ENCODE results near the gene RPS6KA3.

DNA sequence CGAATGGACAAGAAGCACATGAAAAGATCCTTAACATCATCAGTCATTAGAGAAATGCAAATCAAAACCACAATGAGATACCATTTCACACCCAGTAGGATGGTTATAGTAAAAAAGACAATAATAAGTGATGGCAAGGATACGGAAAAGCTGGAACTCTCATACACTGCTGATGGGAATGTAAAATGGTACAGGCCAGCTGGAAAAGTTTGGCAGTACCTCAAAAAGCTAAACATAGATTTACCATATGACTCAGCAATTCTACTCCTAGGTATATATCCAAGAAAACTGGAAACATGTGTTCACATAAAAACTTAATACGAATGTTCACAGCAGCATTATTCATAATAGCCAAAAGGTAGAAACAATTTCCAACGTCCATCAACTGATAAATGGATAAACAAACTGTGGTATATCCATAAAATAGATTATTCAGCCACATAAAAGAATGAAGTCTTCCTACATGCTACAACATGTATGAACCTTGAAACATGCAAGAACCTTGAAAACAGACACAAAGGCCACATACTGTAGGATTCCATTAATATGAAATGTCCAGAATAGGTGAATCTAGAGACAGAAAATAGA lies 11.9 kb downstream of the RPS6KA3 start:
- TF ChIP-seq, protein P1, sequence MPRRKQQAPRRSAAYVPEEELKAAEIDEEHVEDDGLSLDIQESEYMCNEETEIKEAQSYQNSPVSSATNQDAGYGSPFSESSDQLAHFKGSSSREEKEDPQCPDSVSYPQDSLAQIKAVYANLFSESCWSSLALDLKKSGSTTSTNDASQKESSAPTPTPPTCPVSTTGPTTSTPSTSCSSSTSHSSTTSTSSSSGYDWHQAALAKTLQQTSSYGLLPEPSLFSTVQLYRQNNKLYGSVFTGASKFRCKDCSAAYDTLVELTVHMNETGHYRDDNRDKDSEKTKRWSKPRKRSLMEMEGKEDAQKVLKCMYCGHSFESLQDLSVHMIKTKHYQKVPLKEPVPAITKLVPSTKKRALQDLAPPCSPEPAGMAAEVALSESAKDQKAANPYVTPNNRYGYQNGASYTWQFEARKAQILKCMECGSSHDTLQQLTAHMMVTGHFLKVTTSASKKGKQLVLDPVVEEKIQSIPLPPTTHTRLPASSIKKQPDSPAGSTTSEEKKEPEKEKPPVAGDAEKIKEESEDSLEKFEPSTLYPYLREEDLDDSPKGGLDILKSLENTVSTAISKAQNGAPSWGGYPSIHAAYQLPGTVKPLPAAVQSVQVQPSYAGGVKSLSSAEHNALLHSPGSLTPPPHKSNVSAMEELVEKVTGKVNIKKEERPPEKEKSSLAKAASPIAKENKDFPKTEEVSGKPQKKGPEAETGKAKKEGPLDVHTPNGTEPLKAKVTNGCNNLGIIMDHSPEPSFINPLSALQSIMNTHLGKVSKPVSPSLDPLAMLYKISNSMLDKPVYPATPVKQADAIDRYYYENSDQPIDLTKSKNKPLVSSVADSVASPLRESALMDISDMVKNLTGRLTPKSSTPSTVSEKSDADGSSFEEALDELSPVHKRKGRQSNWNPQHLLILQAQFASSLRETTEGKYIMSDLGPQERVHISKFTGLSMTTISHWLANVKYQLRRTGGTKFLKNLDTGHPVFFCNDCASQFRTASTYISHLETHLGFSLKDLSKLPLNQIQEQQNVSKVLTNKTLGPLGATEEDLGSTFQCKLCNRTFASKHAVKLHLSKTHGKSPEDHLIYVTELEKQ (CRISPR knock-in tag; IDR thresholded peaks at IDR 0.05): no peak
- no peak for TF ChIP-seq RBM25 (IDR thresholded peaks at IDR 0.05; ENCODE audit: low read depth, low read length, severe bottlenecking)
- TF ChIP-seq POLR2A (conservative IDR thresholded peaks at IDR 0.05): no peak
- TF ChIP-seq ESRRB (CRISPR knock-in tag; IDR thresholded peaks at IDR 0.05; ENCODE audit: borderline replicate concordance): no peak
- TF ChIP-seq ZNF133 (CRISPR knock-in tag; IDR thresholded peaks at IDR 0.05): no peak
- TF ChIP-seq, protein P2, sequence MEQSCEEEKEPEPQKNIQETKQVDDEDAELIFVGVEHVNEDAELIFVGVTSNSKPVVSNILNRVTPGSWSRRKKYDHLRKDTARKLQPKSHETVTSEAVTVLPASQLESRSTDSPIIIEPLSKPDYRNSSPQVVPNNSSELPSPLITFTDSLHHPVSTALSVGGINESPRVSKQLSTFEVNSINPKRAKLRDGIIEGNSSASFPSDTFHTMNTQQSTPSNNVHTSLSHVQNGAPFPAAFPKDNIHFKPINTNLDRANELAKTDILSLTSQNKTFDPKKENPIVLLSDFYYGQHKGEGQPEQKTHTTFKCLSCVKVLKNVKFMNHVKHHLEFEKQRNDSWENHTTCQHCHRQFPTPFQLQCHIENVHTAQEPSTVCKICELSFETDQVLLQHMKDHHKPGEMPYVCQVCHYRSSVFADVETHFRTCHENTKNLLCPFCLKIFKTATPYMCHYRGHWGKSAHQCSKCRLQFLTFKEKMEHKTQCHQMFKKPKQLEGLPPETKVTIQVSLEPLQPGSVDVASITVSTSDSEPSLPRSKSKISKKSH (CRISPR knock-in tag; IDR thresholded peaks at IDR 0.05): no peak
- TF ChIP-seq, protein P3, sequence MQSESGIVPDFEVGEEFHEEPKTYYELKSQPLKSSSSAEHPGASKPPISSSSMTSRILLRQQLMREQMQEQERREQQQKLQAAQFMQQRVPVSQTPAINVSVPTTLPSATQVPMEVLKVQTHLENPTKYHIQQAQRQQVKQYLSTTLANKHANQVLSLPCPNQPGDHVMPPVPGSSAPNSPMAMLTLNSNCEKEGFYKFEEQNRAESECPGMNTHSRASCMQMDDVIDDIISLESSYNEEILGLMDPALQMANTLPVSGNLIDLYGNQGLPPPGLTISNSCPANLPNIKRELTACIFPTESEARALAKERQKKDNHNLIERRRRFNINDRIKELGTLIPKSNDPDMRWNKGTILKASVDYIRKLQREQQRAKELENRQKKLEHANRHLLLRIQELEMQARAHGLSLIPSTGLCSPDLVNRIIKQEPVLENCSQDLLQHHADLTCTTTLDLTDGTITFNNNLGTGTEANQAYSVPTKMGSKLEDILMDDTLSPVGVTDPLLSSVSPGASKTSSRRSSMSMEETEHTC (IDR thresholded peaks at IDR 0.05): no peak
- TF ChIP-seq POLR2AphosphoS5 (IDR thresholded peaks at IDR 0.05; ENCODE audit: control insufficient read depth, insufficient read depth, low read depth, low read length): no peak
- TF ChIP-seq, protein P4, sequence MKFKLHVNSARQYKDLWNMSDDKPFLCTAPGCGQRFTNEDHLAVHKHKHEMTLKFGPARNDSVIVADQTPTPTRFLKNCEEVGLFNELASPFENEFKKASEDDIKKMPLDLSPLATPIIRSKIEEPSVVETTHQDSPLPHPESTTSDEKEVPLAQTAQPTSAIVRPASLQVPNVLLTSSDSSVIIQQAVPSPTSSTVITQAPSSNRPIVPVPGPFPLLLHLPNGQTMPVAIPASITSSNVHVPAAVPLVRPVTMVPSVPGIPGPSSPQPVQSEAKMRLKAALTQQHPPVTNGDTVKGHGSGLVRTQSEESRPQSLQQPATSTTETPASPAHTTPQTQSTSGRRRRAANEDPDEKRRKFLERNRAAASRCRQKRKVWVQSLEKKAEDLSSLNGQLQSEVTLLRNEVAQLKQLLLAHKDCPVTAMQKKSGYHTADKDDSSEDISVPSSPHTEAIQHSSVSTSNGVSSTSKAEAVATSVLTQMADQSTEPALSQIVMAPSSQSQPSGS (CRISPR knock-in tag; IDR thresholded peaks at IDR 0.05): no peak
- TF ChIP-seq, protein P5, sequence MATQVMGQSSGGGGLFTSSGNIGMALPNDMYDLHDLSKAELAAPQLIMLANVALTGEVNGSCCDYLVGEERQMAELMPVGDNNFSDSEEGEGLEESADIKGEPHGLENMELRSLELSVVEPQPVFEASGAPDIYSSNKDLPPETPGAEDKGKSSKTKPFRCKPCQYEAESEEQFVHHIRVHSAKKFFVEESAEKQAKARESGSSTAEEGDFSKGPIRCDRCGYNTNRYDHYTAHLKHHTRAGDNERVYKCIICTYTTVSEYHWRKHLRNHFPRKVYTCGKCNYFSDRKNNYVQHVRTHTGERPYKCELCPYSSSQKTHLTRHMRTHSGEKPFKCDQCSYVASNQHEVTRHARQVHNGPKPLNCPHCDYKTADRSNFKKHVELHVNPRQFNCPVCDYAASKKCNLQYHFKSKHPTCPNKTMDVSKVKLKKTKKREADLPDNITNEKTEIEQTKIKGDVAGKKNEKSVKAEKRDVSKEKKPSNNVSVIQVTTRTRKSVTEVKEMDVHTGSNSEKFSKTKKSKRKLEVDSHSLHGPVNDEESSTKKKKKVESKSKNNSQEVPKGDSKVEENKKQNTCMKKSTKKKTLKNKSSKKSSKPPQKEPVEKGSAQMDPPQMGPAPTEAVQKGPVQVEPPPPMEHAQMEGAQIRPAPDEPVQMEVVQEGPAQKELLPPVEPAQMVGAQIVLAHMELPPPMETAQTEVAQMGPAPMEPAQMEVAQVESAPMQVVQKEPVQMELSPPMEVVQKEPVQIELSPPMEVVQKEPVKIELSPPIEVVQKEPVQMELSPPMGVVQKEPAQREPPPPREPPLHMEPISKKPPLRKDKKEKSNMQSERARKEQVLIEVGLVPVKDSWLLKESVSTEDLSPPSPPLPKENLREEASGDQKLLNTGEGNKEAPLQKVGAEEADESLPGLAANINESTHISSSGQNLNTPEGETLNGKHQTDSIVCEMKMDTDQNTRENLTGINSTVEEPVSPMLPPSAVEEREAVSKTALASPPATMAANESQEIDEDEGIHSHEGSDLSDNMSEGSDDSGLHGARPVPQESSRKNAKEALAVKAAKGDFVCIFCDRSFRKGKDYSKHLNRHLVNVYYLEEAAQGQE (IDR thresholded peaks at IDR 0.05; ENCODE audit: borderline replicate concordance): no peak
- TF ChIP-seq, protein P5 (CRISPR knock-in tag; IDR thresholded peaks at IDR 0.05; ENCODE audit: low read depth): no peak
